ENCODE results near the gene EFCAB14.

DNA sequence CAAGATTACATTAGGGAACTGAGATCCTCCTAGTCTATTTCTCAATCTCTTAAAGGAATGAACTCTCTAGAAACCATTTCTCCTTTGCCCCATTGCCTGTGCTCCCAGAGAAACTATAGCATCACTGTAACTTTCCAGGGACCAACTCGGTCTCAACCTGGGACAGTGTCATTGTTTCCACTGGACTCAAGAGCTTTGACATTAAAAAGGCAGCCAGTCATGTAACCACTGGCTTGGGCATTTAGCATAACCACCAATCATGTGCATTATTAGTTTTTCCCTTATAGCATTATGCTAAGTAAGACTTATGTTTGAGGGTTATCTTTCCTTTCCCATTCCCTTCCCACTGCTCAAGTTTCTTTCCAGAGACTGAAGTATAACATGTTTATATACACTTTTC lies 29.0 kb downstream of the EFCAB14 start:
- TF ChIP-seq EZH2 (IDR thresholded peaks at IDR 0.05; ENCODE audit: low read length): no peak
- TF ChIP-seq, protein P1, sequence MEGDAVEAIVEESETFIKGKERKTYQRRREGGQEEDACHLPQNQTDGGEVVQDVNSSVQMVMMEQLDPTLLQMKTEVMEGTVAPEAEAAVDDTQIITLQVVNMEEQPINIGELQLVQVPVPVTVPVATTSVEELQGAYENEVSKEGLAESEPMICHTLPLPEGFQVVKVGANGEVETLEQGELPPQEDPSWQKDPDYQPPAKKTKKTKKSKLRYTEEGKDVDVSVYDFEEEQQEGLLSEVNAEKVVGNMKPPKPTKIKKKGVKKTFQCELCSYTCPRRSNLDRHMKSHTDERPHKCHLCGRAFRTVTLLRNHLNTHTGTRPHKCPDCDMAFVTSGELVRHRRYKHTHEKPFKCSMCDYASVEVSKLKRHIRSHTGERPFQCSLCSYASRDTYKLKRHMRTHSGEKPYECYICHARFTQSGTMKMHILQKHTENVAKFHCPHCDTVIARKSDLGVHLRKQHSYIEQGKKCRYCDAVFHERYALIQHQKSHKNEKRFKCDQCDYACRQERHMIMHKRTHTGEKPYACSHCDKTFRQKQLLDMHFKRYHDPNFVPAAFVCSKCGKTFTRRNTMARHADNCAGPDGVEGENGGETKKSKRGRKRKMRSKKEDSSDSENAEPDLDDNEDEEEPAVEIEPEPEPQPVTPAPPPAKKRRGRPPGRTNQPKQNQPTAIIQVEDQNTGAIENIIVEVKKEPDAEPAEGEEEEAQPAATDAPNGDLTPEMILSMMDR (optimal IDR thresholded peaks at IDR 0.05 in 1 of 3, IDR thresholded peaks at IDR 0.05 in 1 of 3, conservative IDR thresholded peaks at IDR 0.05 in 1 of 3; ENCODE audit: extremely low read depth in 1 of 3, insufficient read depth in 2 of 3, low read length in 3 of 3): no peak

Measured in keratinocyte (primary cell).